Mesenchymal stem cell (in vitro differentiated cells and primary cell): ENCODE measurements around the gene NNMT.
A peak's percentile ranks its signal among the peaks of the same experiment; 100 is the strongest.

Experiments
- DNase-seq: peaks from one replicate; pipeline ENCODE4 v3.0.0-alpha.2; 2013
- H2AFZ ChIP-seq: one replicate; pipeline ENCODE4 v1.6.1; 2013; ENCODE audit warnings: low read depth, mild to moderate bottlenecking, control low read depth, inconsistent platforms, low read length, moderate library complexity
- H2AK5ac ChIP-seq: 2 replicates; pipeline ENCODE4 v1.6.1; 2013; ENCODE audit warnings: low read length, moderate library complexity, mild to moderate bottlenecking, inconsistent platforms; ENCODE audit not compliant: severe bottlenecking
- H2BK120ac ChIP-seq: one replicate; pipeline ENCODE4 v1.6.1; 2013; ENCODE audit warnings: low read depth, mild to moderate bottlenecking, inconsistent platforms, low read length, moderate library complexity
- H2BK12ac ChIP-seq, 2 experiments: one replicate each; pipeline ENCODE4 v1.6.1; 2013; ENCODE audit warnings: inconsistent platforms in 2 of 2, low read length in 2 of 2, mild to moderate bottlenecking in 2 of 2, moderate library complexity in 2 of 2, control low read depth in 1 of 2
- H2BK15ac ChIP-seq: one replicate; pipeline ENCODE4 v1.6.1; 2013; ENCODE audit warnings: mild to moderate bottlenecking, low read depth, inconsistent platforms; ENCODE audit not compliant: poor library complexity, severe bottlenecking
- H2BK5ac ChIP-seq: 2 replicates; pipeline ENCODE4 v1.6.1; 2013; ENCODE audit warnings: low read depth, mild to moderate bottlenecking, low read length, control low read depth, inconsistent platforms; ENCODE audit not compliant: poor library complexity, severe bottlenecking
- H3K14ac ChIP-seq, 2 experiments: one replicate each; pipeline ENCODE4 v1.6.1; 2013; ENCODE audit warnings: inconsistent platforms in 2 of 2, low read length in 2 of 2, control low read depth in 1 of 2, mild to moderate bottlenecking in 1 of 2, moderate library complexity in 1 of 2
- H3K18ac ChIP-seq, 2 experiments: one replicate each; pipeline ENCODE4 v1.6.1; 2013; ENCODE audit warnings: inconsistent platforms in 2 of 2, low read length in 2 of 2, control low read depth in 1 of 2, low read depth in 1 of 2, mild to moderate bottlenecking in 1 of 2
- H3K23ac ChIP-seq, 2 experiments: one replicate each; pipeline ENCODE4 v1.6.1; 2013; ENCODE audit warnings: inconsistent platforms in 2 of 2, low read length in 2 of 2, mild to moderate bottlenecking in 2 of 2, moderate library complexity in 2 of 2, control low read depth in 1 of 2
- H3K27ac ChIP-seq: 2 replicates; pipeline ENCODE4 v1.5.1; 2013; ENCODE audit warnings: mild to moderate bottlenecking, moderate library complexity, low read length, control low read depth, inconsistent platforms; ENCODE audit not compliant: poor library complexity, severe bottlenecking
- H3K27me3 ChIP-seq, 2 experiments: 2 replicates each; pipeline versions ENCODE4 v1.6.1 to v1.7.0; 2013; ENCODE audit warnings: low read length in 2 of 2, mild to moderate bottlenecking in 2 of 2, moderate library complexity in 2 of 2, control low read depth in 1 of 2, inconsistent platforms in 1 of 2; ENCODE audit not compliant: control insufficient read depth in 1 of 2, insufficient read depth in 1 of 2
- H3K36me3 ChIP-seq, 2 experiments: 2 replicates each; pipeline versions ENCODE4 v1.6.1 to v1.7.0; 2013; ENCODE audit warnings: low read length in 2 of 2, control low read depth in 1 of 2, inconsistent platforms in 1 of 2, low read depth in 1 of 2, mild to moderate bottlenecking in 1 of 2; ENCODE audit not compliant: insufficient read depth in 2 of 2, control insufficient read depth in 1 of 2
- H3K4ac ChIP-seq, 2 experiments: one replicate each; pipeline ENCODE4 v1.6.1; 2013; ENCODE audit warnings: inconsistent platforms in 2 of 2, low read length in 2 of 2, mild to moderate bottlenecking in 2 of 2, moderate library complexity in 2 of 2, control low read depth in 1 of 2, low read depth in 1 of 2
- H3K4me1 ChIP-seq: 2 replicates; pipeline ENCODE4 v1.6.1; 2013; ENCODE audit warnings: low read depth, low read length, control low read depth; ENCODE audit not compliant: control insufficient read depth, insufficient read depth
- H3K4me2 ChIP-seq: 2 replicates; pipeline ENCODE4 v1.6.1; 2013; ENCODE audit warnings: low read length, mild to moderate bottlenecking, inconsistent platforms; ENCODE audit not compliant: poor library complexity, severe bottlenecking
- H3K4me3 ChIP-seq, 2 experiments: 2 replicates each; pipeline versions ENCODE4 v1.5.1 to v1.7.0; 2013; ENCODE audit warnings: low read length in 2 of 2, mild to moderate bottlenecking in 2 of 2, control low read depth in 1 of 2, low read depth in 1 of 2; ENCODE audit not compliant: insufficient read depth in 1 of 2
- H3K79me1 ChIP-seq: replicated peaks from 2 replicates; pipeline ENCODE4 v1.6.1; 2013; ENCODE audit warnings: mild to moderate bottlenecking, control low read depth, low read length, inconsistent platforms; ENCODE audit not compliant: poor library complexity, severe bottlenecking
- H3K9ac ChIP-seq: 2 replicates; pipeline ENCODE4 v1.7.0; 2013; ENCODE audit warnings: mild to moderate bottlenecking, low read length, moderate library complexity
- H3K9me3 ChIP-seq: 2 replicates; pipeline ENCODE4 v1.7.0; 2013; ENCODE audit warnings: mild to moderate bottlenecking, low read length; ENCODE audit not compliant: control insufficient read depth
- H4K8ac ChIP-seq: one replicate; pipeline ENCODE4 v1.6.1; 2013; ENCODE audit warnings: inconsistent platforms, mild to moderate bottlenecking, low read length, moderate library complexity
- H4K91ac ChIP-seq: one replicate; pipeline ENCODE4 v1.6.1; 2013; ENCODE audit warnings: mild to moderate bottlenecking, low read length, inconsistent platforms
- WGBS: methylation state at CpG from one replicate; pipeline ENCODE4 v1.1.7; 2013; ENCODE audit warnings: mixed read lengths; 5-methylcytosine and 5-hydroxymethylcytosine counted together

Gene NNMT

DNA sequence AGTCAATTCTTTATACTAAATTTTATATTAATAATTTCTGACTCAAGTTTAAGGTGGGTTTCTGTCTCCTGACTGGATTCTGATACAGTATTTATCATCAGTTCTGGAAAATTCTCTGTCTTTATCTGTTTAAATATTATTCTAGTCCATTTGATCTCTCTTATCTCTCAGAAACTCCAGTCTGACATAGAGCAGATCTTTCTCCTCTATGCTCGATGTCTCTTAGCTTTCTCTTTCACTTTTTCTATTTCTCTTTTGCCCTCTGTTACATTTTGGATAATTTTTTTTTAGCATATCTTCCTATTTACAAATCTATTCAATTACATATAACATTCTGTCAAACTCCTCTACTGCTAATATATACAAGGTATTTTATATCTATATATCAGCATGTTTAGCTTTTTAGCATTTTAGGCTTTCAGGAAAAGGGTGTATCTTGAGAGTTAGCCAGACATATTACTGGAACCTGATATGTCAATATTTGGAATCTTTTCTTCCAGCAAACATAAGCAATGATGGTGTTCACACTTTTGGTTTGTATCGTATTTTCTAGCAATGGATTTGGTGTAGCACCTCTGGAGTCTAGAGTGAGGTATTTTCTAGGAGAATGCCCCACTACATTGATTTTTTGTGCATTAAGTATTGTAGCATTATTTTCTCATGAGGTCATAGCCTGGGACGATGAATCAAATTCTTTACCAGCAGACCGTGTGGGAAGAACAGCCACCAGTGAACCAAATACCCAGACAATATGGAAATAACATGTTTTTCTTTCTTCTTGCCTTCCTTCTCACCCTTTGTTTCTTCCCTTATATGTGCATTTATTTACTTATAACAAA lies 4.1 kb upstream of the NNMT start:
- Histone ChIP-seq H3K4ac (no peak overlapping the region), H3K27ac (peak overlapping the region; percentile 99), H3K27me3 (no peaks in the 10 kb centered on the region), H3K4me1 (peaks cover 6% of the 10 kb centered on the region), H2BK5ac (peak overlapping the region; percentile 97), H3K4me3 (peak overlapping the region in 1 of 2 experiments; percentile 75), H3K36me3 (no peaks in the 10 kb centered on the region), H4K8ac (no peak overlapping the region), H3K9ac (peak overlapping the region; percentile 95), H3K23ac (no peak overlapping the region), H4K91ac (no peak overlapping the region), H2AFZ (no peak overlapping the region), H3K18ac (peak overlapping the region in 1 of 2 experiments; percentile 84), H3K4me2 (peak overlapping the region; percentile 66), H2BK120ac (no peak overlapping the region), H2BK15ac (no peak overlapping the region), H2AK5ac (no peak overlapping the region), H2BK12ac (no peak overlapping the region), H3K79me1 (no peaks in the 10 kb centered on the region), H3K14ac (no peak overlapping the region), H3K9me3 (no peaks in the 10 kb centered on the region)
- DNase-seq, result peak; percentile 86
- WGBS, result 5% methylated on average over 4 of the region's 4 CpGs

DNA sequence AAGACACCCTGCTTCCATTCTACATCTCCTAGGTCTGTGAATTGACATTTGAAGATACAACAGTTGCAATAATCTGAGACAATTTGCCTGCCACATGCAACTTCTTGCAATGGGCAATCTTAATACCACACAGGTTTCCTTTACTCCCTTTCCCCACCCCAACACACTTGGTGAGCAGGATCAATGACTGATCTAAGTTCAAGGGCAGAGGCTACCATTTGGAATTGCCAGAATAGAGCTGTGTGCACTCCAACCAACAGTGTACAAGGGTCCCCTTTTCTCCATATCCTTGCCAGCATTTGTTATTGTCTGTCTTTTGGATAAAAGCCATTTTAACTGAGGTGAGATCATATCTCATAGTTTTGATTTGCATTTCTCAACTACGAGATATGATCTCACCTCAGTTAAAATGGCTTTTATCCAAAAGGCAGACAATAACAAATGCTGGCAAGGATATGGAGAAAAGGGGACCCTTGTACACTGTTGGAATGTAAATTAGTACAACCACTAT lies 2.9 kb upstream of the NNMT start:
- Histone ChIP-seq H3K27ac (peak overlapping the region; percentile 99), H3K4me2 (no peak overlapping the region), H3K79me1 (no peaks in the 10 kb centered on the region), H3K4me1 (peaks cover 6% of the 10 kb centered on the region), H4K8ac (peak overlapping the region; percentile 21), H3K9ac (peak overlapping the region; percentile 100), H3K36me3 (peaks cover 5 to 7% of the 10 kb centered on the region in 2 experiments), H3K4ac (peak overlapping the region; percentile 81 to 93), H2BK120ac (no peak overlapping the region), H2BK15ac (peak overlapping the region; percentile 67), H3K23ac (no peak overlapping the region), H2BK5ac (peak overlapping the region; percentile 98), H2AK5ac (peak overlapping the region; percentile 100), H3K9me3 (no peaks in the 10 kb centered on the region), H2AFZ (peak overlapping the region; percentile 63), H3K4me3 (peak overlapping the region in 1 of 2 experiments; percentile 75), H3K14ac (peak overlapping the region in 1 of 2 experiments; percentile 91), H2BK12ac (peak overlapping the region; percentile 100), H4K91ac (peak overlapping the region; percentile 97), H3K27me3 (no peaks in the 10 kb centered on the region), H3K18ac (peak overlapping the region; percentile 56 to 98)
- no peak for DNase-seq
- 100% methylated on average over 1 of the region's 1 CpG for WGBS

DNA sequence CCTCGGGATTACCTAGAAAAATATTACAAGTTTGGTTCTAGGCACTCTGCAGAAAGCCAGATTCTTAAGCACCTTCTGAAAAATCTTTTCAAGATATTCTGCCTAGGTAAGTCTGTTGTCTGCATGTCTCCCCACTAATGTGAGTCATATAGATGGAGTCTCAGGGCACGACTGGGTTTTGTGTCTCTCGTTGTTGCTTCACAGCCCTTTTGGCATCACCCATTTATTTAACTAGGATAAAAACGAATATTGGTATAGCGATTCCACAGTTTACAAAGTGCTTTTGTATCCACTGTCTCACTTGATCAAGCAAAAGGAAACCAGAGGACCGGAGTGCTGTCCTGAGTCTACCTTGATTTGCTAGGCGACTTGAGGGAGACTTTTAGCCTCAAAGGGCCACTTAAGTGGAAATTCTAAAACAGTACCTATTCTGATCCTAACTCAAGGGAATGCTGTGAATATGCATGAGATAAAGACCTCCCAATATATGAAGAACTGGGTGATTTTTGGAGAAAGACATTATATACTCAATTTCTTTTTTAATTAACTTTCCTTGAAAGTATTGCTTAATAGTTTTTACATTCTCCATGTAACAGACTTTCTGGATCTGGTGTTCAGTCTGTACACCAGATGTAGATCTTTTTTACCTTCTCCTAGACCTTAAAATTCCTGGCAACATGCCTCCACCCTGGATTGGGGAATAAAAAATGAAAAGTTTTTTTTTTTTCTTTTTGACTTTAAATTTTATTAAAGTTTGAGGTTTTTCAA lies 590 bp downstream of the NNMT start:
- peak overlapping the region; percentile 82 to 85 for H3K18ac ChIP-seq

More for the DNA sequence above, 590 bp downstream of the NNMT start:
- Histone ChIP-seq H2AK5ac (peak overlapping the region; percentile 95), H2BK5ac (peak overlapping the region; percentile 86), H2AFZ (no peak overlapping the region), H3K14ac (no peak overlapping the region), H3K79me1 (no peaks in the 10 kb centered on the region), H3K9ac (peak overlapping the region; percentile 100), H2BK12ac (peak overlapping the region in 1 of 2 experiments; percentile 41), H3K36me3 (peaks cover 7 to 42% of the 10 kb centered on the region in 2 experiments), H3K27me3 (no peaks in the 10 kb centered on the region), H3K4me1 (peaks cover 6% of the 10 kb centered on the region), H3K4me2 (no peak overlapping the region), H3K23ac (no peak overlapping the region), H2BK120ac (no peak overlapping the region), H4K8ac (peak overlapping the region; percentile 78), H2BK15ac (no peak overlapping the region), H3K9me3 (peaks cover 6% of the 10 kb centered on the region), H4K91ac (peak overlapping the region; percentile 54), H3K4ac (peak overlapping the region; percentile 57 to 99), H3K27ac (peak overlapping the region; percentile 99), H3K4me3 (peak overlapping the region; percentile 44 to 92)
- WGBS, result 15% methylated on average over 7 of the region's 7 CpGs
- DNase-seq, result no peak
